HEK293 (cell line): ENCODE data around the gene PRAC1.

Experiments used
- BCL11A ChIP-seq: fragments of 450-650 bp; formaldehyde crosslinking; IDR thresholded peaks from 2 replicates; pipeline ENCODE4 v1.5.1; 2016; ENCODE audit warnings: low read depth, missing biosample characterization, missing genetic modification characterization
- GLI2 ChIP-seq: fragments of 450-650 bp; formaldehyde crosslinking; IDR thresholded peaks from 2 replicates; pipeline ENCODE4; 2017; ENCODE audit warnings: missing biosample characterization, missing genetic modification characterization, low read depth, borderline replicate concordance
- GLIS2 ChIP-seq: fragments of 450-650 bp; formaldehyde crosslinking; IDR thresholded peaks from 2 replicates; pipeline ENCODE4 v1.5.1; 2016; ENCODE audit warnings: missing biosample characterization, missing genetic modification characterization
- IKZF3 ChIP-seq: fragments of 450-650 bp; IDR thresholded peaks from 2 replicates; pipeline ENCODE4 v1.5.0; 2018; ENCODE audit warnings: missing biosample characterization, mild to moderate bottlenecking, missing genetic modification characterization, moderate library complexity
- KLF7 ChIP-seq: fragments of 450-650 bp; formaldehyde crosslinking; IDR thresholded peaks from 2 replicates; pipeline ENCODE4 v1.5.1; 2016; ENCODE audit warnings: missing biosample characterization, missing genetic modification characterization, borderline replicate concordance
- SP2 ChIP-seq: fragments of 450-650 bp; formaldehyde crosslinking; IDR thresholded peaks from 2 replicates; pipeline ENCODE4 v1.5.1; 2016; ENCODE audit warnings: missing biosample characterization, missing genetic modification characterization
- TCF7L2 ChIP-seq: IDR thresholded peaks from 2 replicates; pipeline ENCODE4 v1.6.1; 2011; ENCODE audit warnings: low read depth, mild to moderate bottlenecking, inconsistent platforms, low read length, moderate library complexity, borderline replicate concordance
- ZBTB21 ChIP-seq: fragments of 450-650 bp; formaldehyde crosslinking; IDR thresholded peaks from 2 replicates; pipeline ENCODE4 v1.5.1; 2017; ENCODE audit warnings: missing biosample characterization, missing genetic modification characterization
- ZBTB7A ChIP-seq: fragments of 450-650 bp; formaldehyde crosslinking; IDR thresholded peaks from 2 replicates; pipeline ENCODE4 v1.5.1; 2016; ENCODE audit warnings: low read depth, missing biosample characterization, missing genetic modification characterization
- ZFP3 ChIP-seq: fragments of 450-650 bp; formaldehyde crosslinking; IDR thresholded peaks from 2 replicates; pipeline ENCODE4 v1.5.1; 2016; ENCODE audit warnings: low read depth, missing biosample characterization, missing genetic modification characterization
- ZNF10 ChIP-seq: fragments of 450-650 bp; formaldehyde crosslinking; IDR thresholded peaks from 2 replicates; pipeline ENCODE4 v1.5.1; 2017; ENCODE audit warnings: missing biosample characterization, missing genetic modification characterization
- ZNF157 ChIP-seq: fragments of 450-650 bp; formaldehyde crosslinking; IDR thresholded peaks from 2 replicates; pipeline ENCODE4 v1.5.1; 2016; ENCODE audit warnings: missing biosample characterization, missing genetic modification characterization
- ZNF16 ChIP-seq: fragments of 450-650 bp; formaldehyde crosslinking; IDR thresholded peaks from 2 replicates; pipeline ENCODE4 v1.5.1; 2016; ENCODE audit warnings: low read depth, missing biosample characterization, missing genetic modification characterization
- ZNF292 ChIP-seq: fragments of 450-650 bp; formaldehyde crosslinking; IDR thresholded peaks from 2 replicates; pipeline ENCODE4 v1.5.1; 2016; ENCODE audit warnings: low read depth, missing biosample characterization, missing genetic modification characterization, borderline replicate concordance
- ZNF394 ChIP-seq: fragments of 450-650 bp; formaldehyde crosslinking; IDR thresholded peaks from 2 replicates; pipeline ENCODE4 v1.5.1; 2016; ENCODE audit warnings: missing biosample characterization, missing genetic modification characterization, mild to moderate bottlenecking, moderate library complexity, borderline replicate concordance
- ZNF544 ChIP-seq: fragments of 450-650 bp; formaldehyde crosslinking; IDR thresholded peaks from 2 replicates; pipeline ENCODE4 v1.5.0; 2017; ENCODE audit warnings: missing biosample characterization, missing genetic modification characterization
- ZNF549 ChIP-seq: fragments of 450-650 bp; IDR thresholded peaks from 2 replicates; pipeline ENCODE4 v1.5.1; 2018; ENCODE audit warnings: missing biosample characterization, missing genetic modification characterization, mild to moderate bottlenecking, inconsistent platforms, moderate library complexity
- ZNF600 ChIP-seq: fragments of 450-650 bp; formaldehyde crosslinking; IDR thresholded peaks from 2 replicates; pipeline ENCODE4 v1.5.1; 2016; ENCODE audit warnings: missing biosample characterization, missing genetic modification characterization
- ZNF664 ChIP-seq: fragments of 450-650 bp; formaldehyde crosslinking; IDR thresholded peaks from 2 replicates; pipeline ENCODE4 v1.5.1; 2016; ENCODE audit warnings: missing biosample characterization, missing genetic modification characterization
- ZNF677 ChIP-seq: fragments of 450-650 bp; IDR thresholded peaks from 2 replicates; pipeline ENCODE4 v1.5.0; 2018; ENCODE audit warnings: missing biosample characterization, mild to moderate bottlenecking, missing genetic modification characterization, moderate library complexity
- TF ChIP-seq, protein P1 (sequence below): fragments of 450-650 bp; formaldehyde crosslinking; IDR thresholded peaks from 2 replicates; pipeline ENCODE4 v1.5.1; 2016; ENCODE audit warnings: missing biosample characterization, missing genetic modification characterization
- TF ChIP-seq, protein P2 (sequence below): fragments of 450-650 bp; formaldehyde crosslinking; IDR thresholded peaks from 2 replicates; pipeline ENCODE4 v1.5.1; 2017; ENCODE audit warnings: missing biosample characterization, mild to moderate bottlenecking, missing genetic modification characterization, moderate library complexity
- TF ChIP-seq, protein P3 (sequence below): fragments of 450-650 bp; formaldehyde crosslinking; IDR thresholded peaks from 2 replicates; pipeline ENCODE4 v1.5.1; 2016; ENCODE audit warnings: missing biosample characterization, missing genetic modification characterization, low read depth
- TF ChIP-seq, protein P4 (sequence below): fragments of 450-650 bp; formaldehyde crosslinking; IDR thresholded peaks from 2 replicates; pipeline ENCODE4 v1.5.1; 2016; ENCODE audit warnings: missing biosample characterization, missing genetic modification characterization
- TF ChIP-seq, protein P5 (sequence below): fragments of 450-650 bp; formaldehyde crosslinking; IDR thresholded peaks from 2 replicates; pipeline ENCODE4 v1.5.1; 2016; ENCODE audit warnings: missing biosample characterization, missing genetic modification characterization

Gene PRAC1

DNA sequence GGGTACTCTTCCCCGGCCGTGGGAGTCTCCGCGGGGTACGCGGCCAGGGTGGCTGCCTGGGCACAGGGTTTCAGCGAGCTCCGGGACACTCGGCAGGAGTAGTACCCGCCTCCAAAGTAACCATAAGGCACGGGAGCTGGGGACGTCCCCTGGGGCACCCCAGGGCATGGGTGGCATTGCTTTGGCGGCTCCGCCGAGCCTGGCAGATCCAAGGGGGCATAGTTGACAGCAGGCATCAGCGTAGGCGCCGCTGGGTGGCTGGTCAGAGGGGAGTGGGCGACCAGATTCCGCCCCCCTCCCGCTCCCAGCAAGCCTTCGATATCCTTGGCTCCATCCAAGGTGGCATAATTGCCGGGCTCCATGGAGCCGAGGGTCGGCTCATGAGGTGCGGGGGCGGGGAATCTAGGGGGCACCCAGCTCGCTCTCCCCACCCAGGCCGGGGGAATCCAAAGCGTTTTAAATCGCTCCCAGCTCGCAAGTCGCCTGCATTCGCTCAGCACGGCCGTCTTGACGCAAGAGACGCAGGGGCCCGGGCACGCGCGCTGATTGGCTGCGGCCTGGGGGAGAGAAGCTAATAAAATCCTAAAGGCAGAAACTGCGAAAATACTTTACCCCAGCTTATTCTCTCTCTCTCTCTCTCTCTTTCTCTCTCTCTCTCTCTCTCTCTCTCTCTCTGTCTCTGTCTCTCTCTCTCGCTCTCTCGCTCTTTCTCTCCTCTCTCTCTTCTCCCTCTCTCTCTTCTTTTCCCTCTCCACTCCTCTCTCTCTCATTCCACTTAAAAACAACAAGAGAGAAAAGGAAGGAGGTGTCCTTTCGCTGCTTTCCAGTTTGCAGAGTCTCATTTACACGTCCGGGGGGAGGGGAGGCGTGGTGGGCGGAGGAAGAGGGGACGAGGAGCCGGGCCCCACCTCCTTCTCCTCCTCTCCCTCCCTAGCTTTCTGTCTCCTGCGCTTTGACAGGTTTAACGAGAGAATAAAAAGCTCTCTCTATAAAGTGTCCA lies 6.2 kb upstream of the PRAC1 start, which contains the start of gene HOXB13 (continued):
- peak; percentile 35; the same call in 1 of the 2 replicates for TF ChIP-seq ZNF16
- no peak for TF ChIP-seq TCF7L2
- no peak for TF ChIP-seq ZNF10 (tag by site-specific recombination)
- TF ChIP-seq ZBTB7A = no peak
- peak; percentile 61 for TF ChIP-seq ZNF157 (tag by site-specific recombination)
- TF ChIP-seq, protein P1, sequence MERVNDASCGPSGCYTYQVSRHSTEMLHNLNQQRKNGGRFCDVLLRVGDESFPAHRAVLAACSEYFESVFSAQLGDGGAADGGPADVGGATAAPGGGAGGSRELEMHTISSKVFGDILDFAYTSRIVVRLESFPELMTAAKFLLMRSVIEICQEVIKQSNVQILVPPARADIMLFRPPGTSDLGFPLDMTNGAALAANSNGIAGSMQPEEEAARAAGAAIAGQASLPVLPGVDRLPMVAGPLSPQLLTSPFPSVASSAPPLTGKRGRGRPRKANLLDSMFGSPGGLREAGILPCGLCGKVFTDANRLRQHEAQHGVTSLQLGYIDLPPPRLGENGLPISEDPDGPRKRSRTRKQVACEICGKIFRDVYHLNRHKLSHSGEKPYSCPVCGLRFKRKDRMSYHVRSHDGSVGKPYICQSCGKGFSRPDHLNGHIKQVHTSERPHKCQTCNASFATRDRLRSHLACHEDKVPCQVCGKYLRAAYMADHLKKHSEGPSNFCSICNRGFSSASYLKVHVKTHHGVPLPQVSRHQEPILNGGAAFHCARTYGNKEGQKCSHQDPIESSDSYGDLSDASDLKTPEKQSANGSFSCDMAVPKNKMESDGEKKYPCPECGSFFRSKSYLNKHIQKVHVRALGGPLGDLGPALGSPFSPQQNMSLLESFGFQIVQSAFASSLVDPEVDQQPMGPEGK (tag by site-specific recombination) = peak; percentile 98
- no peak for TF ChIP-seq ZNF292 (tag by site-specific recombination)
- TF ChIP-seq ZNF544 = no peak
- TF ChIP-seq, protein P2, sequence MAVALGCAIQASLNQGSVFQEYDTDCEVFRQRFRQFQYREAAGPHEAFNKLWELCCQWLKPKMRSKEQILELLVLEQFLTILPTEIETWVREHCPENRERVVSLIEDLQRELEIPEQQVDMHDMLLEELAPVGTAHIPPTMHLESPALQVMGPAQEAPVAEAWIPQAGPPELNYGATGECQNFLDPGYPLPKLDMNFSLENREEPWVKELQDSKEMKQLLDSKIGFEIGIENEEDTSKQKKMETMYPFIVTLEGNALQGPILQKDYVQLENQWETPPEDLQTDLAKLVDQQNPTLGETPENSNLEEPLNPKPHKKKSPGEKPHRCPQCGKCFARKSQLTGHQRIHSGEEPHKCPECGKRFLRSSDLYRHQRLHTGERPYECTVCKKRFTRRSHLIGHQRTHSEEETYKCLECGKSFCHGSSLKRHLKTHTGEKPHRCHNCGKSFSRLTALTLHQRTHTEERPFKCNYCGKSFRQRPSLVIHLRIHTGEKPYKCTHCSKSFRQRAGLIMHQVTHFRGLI (tag by site-specific recombination) = peak; percentile 64
- TF ChIP-seq ZBTB21 = peak; percentile 93
- peak; percentile 57 for TF ChIP-seq ZNF600 (tag by site-specific recombination)
- TF ChIP-seq, protein P3, sequence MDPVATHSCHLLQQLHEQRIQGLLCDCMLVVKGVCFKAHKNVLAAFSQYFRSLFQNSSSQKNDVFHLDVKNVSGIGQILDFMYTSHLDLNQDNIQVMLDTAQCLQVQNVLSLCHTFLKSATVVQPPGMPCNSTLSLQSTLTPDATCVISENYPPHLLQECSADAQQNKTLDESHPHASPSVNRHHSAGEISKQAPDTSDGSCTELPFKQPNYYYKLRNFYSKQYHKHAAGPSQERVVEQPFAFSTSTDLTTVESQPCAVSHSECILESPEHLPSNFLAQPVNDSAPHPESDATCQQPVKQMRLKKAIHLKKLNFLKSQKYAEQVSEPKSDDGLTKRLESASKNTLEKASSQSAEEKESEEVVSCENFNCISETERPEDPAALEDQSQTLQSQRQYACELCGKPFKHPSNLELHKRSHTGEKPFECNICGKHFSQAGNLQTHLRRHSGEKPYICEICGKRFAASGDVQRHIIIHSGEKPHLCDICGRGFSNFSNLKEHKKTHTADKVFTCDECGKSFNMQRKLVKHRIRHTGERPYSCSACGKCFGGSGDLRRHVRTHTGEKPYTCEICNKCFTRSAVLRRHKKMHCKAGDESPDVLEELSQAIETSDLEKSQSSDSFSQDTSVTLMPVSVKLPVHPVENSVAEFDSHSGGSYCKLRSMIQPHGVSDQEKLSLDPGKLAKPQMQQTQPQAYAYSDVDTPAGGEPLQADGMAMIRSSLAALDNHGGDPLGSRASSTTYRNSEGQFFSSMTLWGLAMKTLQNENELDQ (tag by site-specific recombination) = peak; percentile 82; the same call in 1 of the 2 replicates
- TF ChIP-seq ZNF394 (tag by site-specific recombination) = peak; percentile 89; the same call in 1 of the 2 replicates
- TF ChIP-seq IKZF3 (tag by site-specific recombination) = no peak; the same call in 1 of the 2 replicates
- TF ChIP-seq, protein P4, sequence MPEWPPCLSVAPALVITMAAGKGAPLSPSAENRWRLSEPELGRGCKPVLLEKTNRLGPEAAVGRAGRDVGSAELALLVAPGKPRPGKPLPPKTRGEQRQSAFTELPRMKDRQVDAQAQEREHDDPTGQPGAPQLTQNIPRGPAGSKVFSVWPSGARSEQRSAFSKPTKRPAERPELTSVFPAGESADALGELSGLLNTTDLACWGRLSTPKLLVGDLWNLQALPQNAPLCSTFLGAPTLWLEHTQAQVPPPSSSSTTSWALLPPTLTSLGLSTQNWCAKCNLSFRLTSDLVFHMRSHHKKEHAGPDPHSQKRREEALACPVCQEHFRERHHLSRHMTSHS (tag by site-specific recombination) = 0 out of 2 replicates have a peak, but pooled peaks have one; percentile 38
- TF ChIP-seq ZNF677 = no peak
- TF ChIP-seq GLIS2 (tag by site-specific recombination) = peak; percentile 72; the same call in 1 of the 2 replicates
- TF ChIP-seq, protein P5, sequence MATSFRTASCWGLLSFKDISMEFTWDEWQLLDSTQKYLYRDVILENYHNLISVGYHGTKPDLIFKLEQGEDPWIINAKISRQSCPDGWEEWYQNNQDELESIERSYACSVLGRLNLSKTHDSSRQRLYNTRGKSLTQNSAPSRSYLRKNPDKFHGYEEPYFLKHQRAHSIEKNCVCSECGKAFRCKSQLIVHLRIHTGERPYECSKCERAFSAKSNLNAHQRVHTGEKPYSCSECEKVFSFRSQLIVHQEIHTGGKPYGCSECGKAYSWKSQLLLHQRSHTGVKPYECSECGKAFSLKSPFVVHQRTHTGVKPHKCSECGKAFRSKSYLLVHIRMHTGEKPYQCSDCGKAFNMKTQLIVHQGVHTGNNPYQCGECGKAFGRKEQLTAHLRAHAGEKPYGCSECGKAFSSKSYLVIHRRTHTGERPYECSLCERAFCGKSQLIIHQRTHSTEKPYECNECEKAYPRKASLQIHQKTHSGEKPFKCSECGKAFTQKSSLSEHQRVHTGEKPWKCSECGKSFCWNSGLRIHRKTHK (tag by site-specific recombination) = no peak
- peak; percentile 85; the same call in 1 of the 2 replicates for TF ChIP-seq BCL11A (tag by site-specific recombination)
- peak; percentile 91 for TF ChIP-seq ZNF664
- no peak for TF ChIP-seq ZNF549 (tag by site-specific recombination)
- TF ChIP-seq ZFP3 = peak; percentile 65; the same call in 1 of the 2 replicates
- peak; percentile 67 for TF ChIP-seq SP2 (tag by site-specific recombination)
- peak; percentile 96 for TF ChIP-seq KLF7 (tag by site-specific recombination)
- TF ChIP-seq GLI2 = no peak
